ENCODE results near the gene SSC4D. TPM values are rescaled to one million over a fixed set of nuclear protein-coding genes. Genes with fewer than 3 reads are reported as not detected.
"Not testable (repeated sequence)": the region's sequence is repeated elsewhere in the genome, so short reads cannot be mapped to it uniquely, and the experiment has no call there.

Gene SSC4D
- total RNA-seq, 1 donor from 2014 or later, result 0.99 TPM

DNA sequence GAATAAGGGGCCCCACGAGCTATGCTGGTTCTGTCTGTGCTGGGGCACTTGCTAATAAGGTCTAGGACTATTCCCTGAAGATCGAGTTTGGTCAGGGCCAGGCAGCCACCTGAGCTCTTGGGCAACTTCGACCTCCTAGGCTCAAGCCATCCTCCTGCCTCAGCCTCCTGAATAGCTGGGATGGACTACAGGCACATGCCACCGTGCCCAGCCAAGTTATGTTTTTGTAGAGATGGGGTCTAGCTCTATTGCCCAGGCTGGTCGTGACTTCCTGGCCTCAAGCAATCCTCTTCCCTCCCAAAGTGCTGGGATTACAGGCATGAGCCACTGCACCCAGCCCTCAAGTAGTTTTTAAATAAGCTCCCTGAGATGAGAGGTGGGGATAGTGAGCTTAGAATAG lies 18.1 kb upstream of the SSC4D start:
- H3K36me3 ChIP-seq, result no peaks in the 10 kb centered on the region
- H3K4me3 ChIP-seq, result no peak overlapping the region
- H3K27ac ChIP-seq (replicated peaks), result no peak overlapping the region
- H3K27me3 ChIP-seq (ENCODE audit: low read depth), result peaks cover 17% of the 10 kb centered on the region
- intact Hi-C loops (cut with micrococcal nuclease), result no loop called here
- no peak for TF ChIP-seq CTCF (IDR thresholded peaks at IDR 0.05; ENCODE audit: borderline replicate concordance)
- no peaks in the 10 kb centered on the region for H3K4me1 ChIP-seq
- H3K9me3 ChIP-seq (replicated peaks), result no peaks in the 10 kb centered on the region
- DNase-seq, result no peak

GRCh38 chr7:76426246-76426645 lies 16.7 kb upstream of the SSC4D start:
- H3K27me3 ChIP-seq (ENCODE audit: low read depth), result peaks cover 24% of the 10 kb centered on the region
- H3K4me3 ChIP-seq, result no peak overlapping the region
- intact Hi-C loops (cut with micrococcal nuclease), result no loop called here
- no peak for TF ChIP-seq CTCF (IDR thresholded peaks at IDR 0.05; ENCODE audit: borderline replicate concordance)
- no peak overlapping the region for H3K27ac ChIP-seq (replicated peaks)
- no peak for DNase-seq
- no peaks in the 10 kb centered on the region for H3K9me3 ChIP-seq (replicated peaks)
- H3K4me1 ChIP-seq, result no peaks in the 10 kb centered on the region
- no peaks in the 10 kb centered on the region for H3K36me3 ChIP-seq

GRCh38 chr7:76425558-76425957 lies 16.1 kb upstream of the SSC4D start:
- H3K4me3 ChIP-seq; DNase-seq; H3K9me3 ChIP-seq (replicated peaks); intact Hi-C loops (cut with micrococcal nuclease); H3K27ac ChIP-seq (replicated peaks); H3K36me3 ChIP-seq; H3K4me1 ChIP-seq: not testable (repeated sequence)
- peaks cover 24% of the 10 kb centered on the region for H3K27me3 ChIP-seq (ENCODE audit: low read depth)

GRCh38 chr7:76425156-76425555 lies 15.7 kb upstream of the SSC4D start:
- Histone ChIP-seq H3K36me3 (no peaks in the 10 kb centered on the region), H3K9me3 (replicated peaks) (peaks cover 7% of the 10 kb centered on the region), H3K27ac (replicated peaks) (no peak overlapping the region), H3K4me1 (no peaks in the 10 kb centered on the region), H3K27me3 (ENCODE audit: low read depth) (peaks cover 24% of the 10 kb centered on the region), H3K4me3 (no peak overlapping the region)
- no peak for DNase-seq
- intact Hi-C loops (cut with micrococcal nuclease), result no loop called here
- no peak for TF ChIP-seq CTCF (IDR thresholded peaks at IDR 0.05; ENCODE audit: borderline replicate concordance)

DNA sequence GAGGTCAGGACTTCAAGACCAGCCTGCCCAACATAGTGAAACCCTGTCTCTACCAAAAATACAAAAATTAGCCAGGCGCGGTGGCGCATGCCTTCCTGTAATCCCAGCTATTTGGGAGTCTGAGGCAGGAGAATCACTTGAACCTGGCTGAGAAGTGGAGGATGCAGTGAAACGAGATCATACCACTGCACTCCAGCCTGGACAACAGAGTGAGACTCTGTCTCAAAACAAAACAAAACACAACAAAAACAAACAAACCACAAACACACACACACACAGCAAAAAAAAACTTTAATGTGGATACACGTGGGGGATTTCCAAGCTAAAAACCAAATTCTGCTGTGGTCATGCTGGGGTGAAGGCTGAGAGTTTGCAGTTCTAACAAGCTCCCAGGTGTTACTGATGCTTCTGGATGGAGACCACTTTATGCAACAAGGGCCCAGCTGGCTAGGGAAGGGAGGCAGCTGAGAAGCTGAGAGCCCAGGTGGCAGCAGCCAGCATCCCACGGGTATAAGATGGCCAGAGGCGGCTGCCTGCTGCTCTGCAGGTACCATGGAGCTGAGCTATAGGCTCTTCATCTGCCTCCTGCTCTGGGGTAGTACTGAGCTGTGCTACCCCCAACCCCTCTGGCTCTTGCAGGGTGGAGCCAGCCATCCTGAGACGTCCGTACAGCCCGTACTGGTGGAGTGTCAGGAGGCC lies 15.1 kb upstream of the SSC4D start, which contains the start of gene ZP3:
Gene ZP3, plus strand, starts transcription at position 538 of the 699 bp plus-strand sequence. Its CDS starts 15 bp downstream, at position 553.
- Histone ChIP-seq H3K27ac (replicated peaks) (no peak within 1 kb of the TSS), H3K36me3 (no peaks in the 10 kb centered on the region), H3K9me3 (replicated peaks) (peaks cover 11% of the 10 kb centered on the region), H3K4me3 (no peak within 1 kb of the TSS), H3K27me3 (ENCODE audit: low read depth) (peaks cover 24% of the 10 kb centered on the region), H3K4me1 (no peaks in the 10 kb centered on the region)
- no peak for DNase-seq
- TF ChIP-seq CTCF (IDR thresholded peaks at IDR 0.05; ENCODE audit: borderline replicate concordance), result no peak
- intact Hi-C loops (cut with micrococcal nuclease), result no loop called here

DNA sequence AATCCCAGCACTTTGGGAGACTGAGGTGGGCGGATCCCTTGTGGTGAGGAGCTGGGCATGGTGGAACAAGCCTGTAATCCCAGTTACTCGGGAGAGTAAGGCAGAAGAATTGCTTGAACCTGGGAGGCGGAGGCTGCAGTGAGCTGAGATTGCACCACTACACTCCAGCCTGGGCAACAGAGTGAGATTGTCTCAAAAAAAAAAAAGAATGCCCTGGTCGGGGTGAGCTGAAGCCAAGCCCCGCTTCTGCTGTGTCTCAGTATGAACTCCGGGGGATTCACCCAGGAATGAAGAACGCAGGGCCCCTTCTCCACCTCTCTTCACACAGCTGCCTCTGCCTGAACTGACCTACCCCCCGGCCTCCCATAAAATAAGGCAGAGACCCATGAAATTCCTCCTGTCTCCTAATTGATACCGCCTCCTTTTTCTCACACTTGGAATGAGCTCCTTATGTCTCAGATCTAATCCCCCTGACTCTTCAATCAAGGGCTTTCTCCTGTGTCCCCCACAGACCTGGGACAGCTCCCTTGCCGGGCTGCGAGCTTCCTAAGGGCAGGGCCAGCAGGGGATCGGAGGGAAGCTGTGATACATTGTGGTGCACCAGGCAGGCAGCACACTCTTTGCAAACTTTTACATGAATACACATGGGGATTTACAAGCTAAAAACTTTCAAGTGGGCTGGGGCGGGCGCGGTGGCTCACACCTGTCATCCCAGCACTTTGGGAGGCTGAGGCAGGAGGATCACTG lies 14.3 kb upstream of the SSC4D start:
- no peak overlapping the region for H3K27ac ChIP-seq (replicated peaks)
- peaks cover 11% of the 10 kb centered on the region for H3K9me3 ChIP-seq (replicated peaks)
- H3K4me3 ChIP-seq, result no peak overlapping the region
- H3K27me3 ChIP-seq (ENCODE audit: low read depth), result peaks cover 24% of the 10 kb centered on the region
- no peaks in the 10 kb centered on the region for H3K4me1 ChIP-seq
- no peaks in the 10 kb centered on the region for H3K36me3 ChIP-seq
- TF ChIP-seq CTCF (IDR thresholded peaks at IDR 0.05; ENCODE audit: borderline replicate concordance), result no peak
- intact Hi-C loops (cut with micrococcal nuclease), result no loop called here
- DNase-seq, result no peak

DNA sequence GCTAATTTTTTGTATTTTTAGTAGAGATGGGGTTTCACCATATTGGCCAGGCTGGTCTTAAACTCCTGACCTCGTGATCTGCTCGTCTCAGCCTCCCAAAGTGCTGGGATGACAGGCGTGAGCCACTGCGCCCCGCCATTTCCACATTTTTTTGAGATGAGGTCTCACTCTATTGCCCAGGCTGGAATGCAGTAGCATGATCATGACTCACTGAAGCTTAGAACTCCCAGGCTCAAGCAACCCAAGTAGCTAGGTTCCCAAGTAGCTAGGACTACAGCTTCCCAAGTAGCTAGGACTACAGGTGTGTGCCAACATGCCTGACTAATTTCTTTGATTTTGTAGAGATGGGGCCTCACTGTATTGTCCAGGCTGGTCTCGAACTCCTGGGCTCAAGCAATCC lies 11.6 kb upstream of the SSC4D start:
- H3K4me1 ChIP-seq; H3K4me3 ChIP-seq; intact Hi-C loops (cut with micrococcal nuclease); H3K36me3 ChIP-seq; H3K27ac ChIP-seq (replicated peaks); DNase-seq: not testable (repeated sequence)
- Histone ChIP-seq H3K27me3 (ENCODE audit: low read depth) (peaks cover 24% of the 10 kb centered on the region), H3K9me3 (replicated peaks) (peaks cover 11% of the 10 kb centered on the region)

GRCh38 chr7:76417654-76418310 lies 8.3 kb upstream of the SSC4D start:
- H3K4me3 ChIP-seq; DNase-seq; H3K4me1 ChIP-seq; H3K27me3 ChIP-seq (ENCODE audit: low read depth); intact Hi-C loops (cut with micrococcal nuclease); H3K27ac ChIP-seq (replicated peaks); H3K36me3 ChIP-seq: not testable (repeated sequence)
- peaks cover 11% of the 10 kb centered on the region for H3K9me3 ChIP-seq (replicated peaks)

All from left ventricle myocardium inferior (tissue), 1 donor.